Heart right ventricle (tissue), 16 donors: ENCODE data around the gene AMN. TPM values are rescaled to one million over a fixed set of nuclear protein-coding genes. Genes with fewer than 3 reads are reported as not detected.
"Not testable (repeated sequence)": the region's sequence is repeated elsewhere in the genome, so short reads cannot be mapped to it uniquely, and the experiment has no call there.

Source experiments
- ATAC-seq, 8 donors: fragments of 200-7000 bp; cut with Tn5 transposase; one replicate each; pipeline ENCODE4 v1.9.1; 2020; ENCODE audit warnings: mild to moderate bottlenecking in 8 of 8, moderate library complexity in 8 of 8, moderate number of reproducible peaks in 1 of 8
- DNase-seq, 2 donors: peaks; one replicate each; pipeline ENCODE4 v3.0.0-alpha.2; 2020
- H3K27ac ChIP-seq, 10 donors: fragments of 200-600 bp; sonication (generic) in 2 of 10; one replicate each; pipeline versions ENCODE4 v1.5.0 to v1.8.0; 2020 to 2022; ENCODE audit warnings: mild to moderate bottlenecking in 3 of 10
- H3K27me3 ChIP-seq, 7 donors: fragments of 200-600 bp; one replicate each; pipeline ENCODE4 v1.8.0; 2021 to 2022; ENCODE audit warnings: mild to moderate bottlenecking in 2 of 7
- H3K36me3 ChIP-seq, 9 donors: fragments of 200-600 bp; sonication (generic) in 1 of 9; one replicate each; pipeline versions ENCODE4 v1.5.0 to v1.8.0; 2020 to 2022; ENCODE audit warnings: mild to moderate bottlenecking in 2 of 9
- H3K4me1 ChIP-seq, 9 donors: fragments of 200-600 bp; sonication (generic) in 1 of 9; one replicate each; pipeline versions ENCODE4 v1.5.0 to v1.8.0; 2020 to 2022; ENCODE audit warnings: mild to moderate bottlenecking in 4 of 9
- H3K4me3 ChIP-seq, 10 donors: fragments of 200-600 bp; sonication (generic) in 2 of 10; one replicate each; pipeline versions ENCODE4 v1.5.0 to v1.8.0; 2020 to 2022; ENCODE audit warnings: mild to moderate bottlenecking in 7 of 10, moderate library complexity in 2 of 10
- H3K9me3 ChIP-seq, 11 donors: fragments of 200-600 bp in 10 of 11; sonication (generic) in 2 of 11; one replicate each; pipeline versions ENCODE4 v1.5.0 to v1.8.0; 2013 to 2022; ENCODE audit warnings: mild to moderate bottlenecking in 2 of 11, control low read depth in 1 of 11, moderate library complexity in 1 of 11
- CTCF ChIP-seq, 9 donors: fragments of 200-600 bp; sonication (generic) in 2 of 9; IDR thresholded peaks; one replicate each; pipeline versions ENCODE4 v1.5.0 to v1.8.0; 2021 to 2022; ENCODE audit warnings: antibody characterized with exemption in 9 of 9, mild to moderate bottlenecking in 5 of 9, moderate library complexity in 1 of 9
- WGBS, 2 donors: extraction: QIAGEN DNeasy Blood & Tissue Kit; methylation state at CpG; one replicate each; pipeline ENCODE4 v1.1.7; 2013; ENCODE audit warnings: inconsistent platforms in 1 of 2; 5-methylcytosine and 5-hydroxymethylcytosine counted together
- intact Hi-C, 10 donors: fragments of 100-400 bp; cut with DNase I; formaldehyde crosslinking; loops; one replicate each; pipeline versions ENCODE4 v1.11.1 to v1.14.2; 2022
- polyA plus RNA-seq, 2 donors: library from polyadenylated mRNA; stranded (reverse); fragments of 200-250 nt; gene quantifications; one replicate each; pipeline ENCODE4 v1.2.3, GENCODE V29; 2013
- total RNA-seq, 10 donors: library from RNA; stranded (reverse); fragmentation: NEBNext Ultra II Directional in 3 of 10; extraction: Animal tissue kit (Norgen Biotek cat#: 25700) in 3 of 10; gene quantifications; one replicate each; pipeline versions ENCODE4 v1.2.1 to v1.2.4, GENCODE V29; 2021 to 2023
- donor health status: Arrhythmogenic right ventricular cardiomyopathy.
- donor health status: ischemic (EF 13 %, LVEDD 7.1; RV severe dilation, severe dysfunction).
- donor health status: healthy with polysubstance abuse.
- donor health status: DM: no; HTN: yes; CAD: no.
- donor health status: DM: no; HTN: no; CAD: no.
- donor health status: ischemic (EF 25% LVEDD 6.9; RV normal size, moderate dysfunction).
- donor health status: ischemic (EF 25% LVEDD 5.7; RV mildly dilated, moderate dysfunction).
- donor health status: healthy.
- donor health status: DM: yes; HTN: yes; CAD: no.
- donor health status: Ischemic cardiomyopathy.
- donor health status: ischemic (EF 35%, LVEDD 5.7; RV mildly dilated, moderate dysfunction).
- donor health status: nonischemic (EF 11% LVEDD 7.7; RV severe dilation, severe dysfunction).
- donor health status: DM: yes; HTN: yes; CAD: no.
- donor health status: PGD.
- donor health status: ischemic (EF 29% LVEDD 5.4; RV normal size, mild dysfunction).
- donor health status: nonischemic (EF 23%, LVEDD 6.1; RV moderate dilation, normal function).

AMN gene
- total and polyA plus RNA-seq, 12 donors, result 0.15 to 0.40 (median 0.17) TPM; not detected in 9

- H3K4me1 ChIP-seq, result peaks cover 16 to 44% (median 34%) of the 10 kb centered on the region in 9 donors
- no peak for TF ChIP-seq CTCF (IDR thresholded peaks at IDR 0.05)
- no peaks in the 10 kb centered on the region for H3K36me3 ChIP-seq
- no peak overlapping the region for H3K4me3 ChIP-seq
- DNase-seq, result no peak
- no peak for ATAC-seq
- H3K27me3 ChIP-seq, result peaks cover 25 to 98% (median 86%) of the 10 kb centered on the region in 7 donors
- intact Hi-C loops, result no loop called here
- H3K27ac ChIP-seq, result no peak overlapping the region
- no peaks in the 10 kb centered on the region for H3K9me3 ChIP-seq
- WGBS, 2 donors, result 69 to 71% methylated on average over 11 of the region's 11 CpGs
Measured at GRCh38 chr14:102925646-102926045, 3.2 kb downstream of the AMN start.

DNA sequence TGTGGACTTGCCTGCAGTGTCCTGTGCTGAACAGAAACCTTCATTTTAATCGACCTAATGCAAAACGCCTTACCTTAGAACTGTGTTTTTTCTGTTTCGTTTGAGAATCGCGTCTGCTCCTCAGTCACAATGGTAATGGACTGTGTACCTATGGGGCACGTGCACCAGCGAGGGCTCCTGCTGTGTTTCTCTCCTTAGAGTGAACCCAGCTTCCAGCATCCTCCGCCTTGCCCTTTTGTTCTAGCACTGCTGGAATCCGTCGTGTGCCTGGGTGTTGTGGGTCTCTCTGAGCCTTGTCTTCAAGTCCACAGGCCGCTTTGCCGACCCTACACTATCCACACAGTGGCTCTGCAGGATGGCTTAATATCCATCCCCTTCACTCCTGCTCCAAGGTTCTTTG is 3.6 kb downstream of the AMN start:
- ATAC-seq (no peak), DNase-seq (no peak)
- Histone ChIP-seq H3K27ac (no peak overlapping the region), H3K27me3 (peaks cover 25 to 100% (median 87%) of the 10 kb centered on the region in 7 donors), H3K4me3 (no peak overlapping the region), H3K4me1 (peaks cover 16 to 45% (median 35%) of the 10 kb centered on the region in 9 donors), H3K9me3 (no peaks in the 10 kb centered on the region), H3K36me3 (no peaks in the 10 kb centered on the region)
- intact Hi-C loops, result no loop called here
- 51 to 61% methylated on average over 12 of the region's 12 CpGs for WGBS, 2 donors
- no peak for TF ChIP-seq CTCF (IDR thresholded peaks at IDR 0.05)

GRCh38 chr14:102926840-102927239 is 4.4 kb downstream of the AMN start:
- intact Hi-C loops, DNase-seq, H3K36me3 ChIP-seq, H3K9me3 ChIP-seq, H3K27ac ChIP-seq, H3K4me3 ChIP-seq, ATAC-seq: not testable (repeated sequence)
- WGBS, 2 donors, result 95 to 98% methylated on average over 10 of the region's 10 CpGs
- Histone ChIP-seq H3K4me1 (peaks cover 16 to 45% (median 35%) of the 10 kb centered on the region in 9 donors), H3K27me3 (peaks cover 25 to 100% (median 87%) of the 10 kb centered on the region in 7 donors)

DNA sequence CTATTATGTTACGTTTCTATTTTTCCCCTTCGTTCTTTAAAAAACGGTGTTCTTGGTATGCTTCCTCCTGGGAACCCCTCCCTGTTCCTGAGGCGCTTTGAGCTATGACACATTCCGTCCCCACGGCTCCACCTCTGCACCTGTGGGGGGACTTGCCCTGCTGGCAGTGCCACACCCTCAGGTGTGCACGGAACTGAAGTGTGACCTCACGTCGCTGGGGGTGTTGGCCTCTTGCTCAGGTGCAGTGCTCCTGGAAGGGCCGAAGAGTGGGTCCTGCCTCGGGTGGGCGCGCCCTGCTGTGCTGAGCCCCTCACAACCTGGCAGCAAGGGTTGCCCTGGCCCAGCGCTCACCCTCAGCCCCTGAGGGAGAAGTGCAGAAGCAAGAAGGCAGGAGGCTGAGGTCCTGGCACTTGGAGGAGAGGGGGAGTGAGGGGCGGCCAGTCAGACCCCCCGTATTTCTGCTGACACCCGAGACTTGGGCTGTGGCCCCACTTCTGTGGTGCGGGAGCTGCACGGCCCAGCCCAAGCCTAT is 4.9 kb downstream of the AMN start:
- intact Hi-C loops, result no loop called here
- DNase-seq, result no peak
- TF ChIP-seq CTCF (IDR thresholded peaks at IDR 0.05), result no peak
- Histone ChIP-seq H3K27ac (no peak overlapping the region), H3K4me3 (peak overlapping the region in 1 of 10 donors; percentile 53), H3K9me3 (no peaks in the 10 kb centered on the region), H3K27me3 (peaks cover 25 to 99% (median 82%) of the 10 kb centered on the region in 7 donors), H3K36me3 (peaks cover 0 to 10% (median 0%) of the 10 kb centered on the region in 9 donors), H3K4me1 (peaks cover 16 to 45% (median 35%) of the 10 kb centered on the region in 9 donors)
- 60 to 63% methylated on average over 19 of the region's 19 CpGs for WGBS, 2 donors
- ATAC-seq, result no peak

GRCh38 chr14:102927878-102928411 is 5.5 kb downstream of the AMN start:
- Histone ChIP-seq H3K9me3 (no peaks in the 10 kb centered on the region), H3K27me3 (peaks cover 25 to 94% (median 77%) of the 10 kb centered on the region in 7 donors), H3K4me3 (peak overlapping the region; percentile 15 to 53 (median 47)), H3K27ac (no peak overlapping the region), H3K4me1 (peaks cover 16 to 41% (median 31%) of the 10 kb centered on the region in 9 donors), H3K36me3 (peaks cover 0 to 14% (median 2%) of the 10 kb centered on the region in 9 donors)
- no peak for TF ChIP-seq CTCF (IDR thresholded peaks at IDR 0.05)
- 12% methylated on average over 35 of the region's 35 CpGs for WGBS, 2 donors
- DNase-seq, result no peak
- intact Hi-C loops, result no loop called here
- ATAC-seq, result peak in 5 of 8 donors; percentile 5 to 37 (median 14)
